Panc1 (cell line): Measurements from ENCODE around the gene TCEA3.

Experiments used
- POLR2AphosphoS5 ChIP-seq: IDR thresholded peaks from 2 replicates; pipeline ENCODE4 v1.6.1; 2012; ENCODE audit warnings: mild to moderate bottlenecking, low read depth, low read length, moderate library complexity
- TCF7L2 ChIP-seq: IDR thresholded peaks from 2 replicates; pipeline ENCODE4 v1.6.1; 2011; ENCODE audit warnings: mild to moderate bottlenecking, low read depth, low read length, inconsistent platforms
- TF ChIP-seq, protein P1 (sequence below): fragments of 450-650 bp; IDR thresholded peaks from 2 replicates; pipeline ENCODE4 v1.5.1; 2017; ENCODE audit warnings: mild to moderate bottlenecking
- TF ChIP-seq, protein P2 (sequence below), 2 experiments: IDR thresholded peaks; 2 replicates each; pipeline ENCODE4 v1.6.1; 2011 to 2012; ENCODE audit warnings: low read depth in 2 of 2, control low read depth in 1 of 2, low read length in 1 of 2, mild to moderate bottlenecking in 1 of 2, moderate library complexity in 1 of 2; ENCODE audit not compliant: insufficient read depth in 1 of 2

DNA sequence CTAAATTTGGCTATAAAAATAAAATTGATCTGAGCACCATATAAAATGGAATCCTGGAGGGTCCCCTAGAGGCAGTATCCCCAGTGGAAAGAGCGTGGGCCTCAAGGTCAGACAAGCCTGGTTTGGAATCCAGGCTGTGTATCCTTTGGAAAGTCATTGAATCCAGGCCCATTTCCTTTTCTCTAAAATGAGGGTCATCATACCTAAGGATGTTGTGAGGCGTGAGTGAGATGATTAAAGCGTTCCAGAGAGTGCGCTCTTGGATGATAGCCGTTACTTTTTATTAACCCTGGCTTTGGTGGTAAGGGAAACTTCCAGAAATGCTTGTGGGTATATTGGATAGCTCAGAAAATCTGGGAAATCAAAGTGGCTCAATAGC is 54.2 kb downstream of the TCEA3 start:
- TF ChIP-seq, protein P1, sequence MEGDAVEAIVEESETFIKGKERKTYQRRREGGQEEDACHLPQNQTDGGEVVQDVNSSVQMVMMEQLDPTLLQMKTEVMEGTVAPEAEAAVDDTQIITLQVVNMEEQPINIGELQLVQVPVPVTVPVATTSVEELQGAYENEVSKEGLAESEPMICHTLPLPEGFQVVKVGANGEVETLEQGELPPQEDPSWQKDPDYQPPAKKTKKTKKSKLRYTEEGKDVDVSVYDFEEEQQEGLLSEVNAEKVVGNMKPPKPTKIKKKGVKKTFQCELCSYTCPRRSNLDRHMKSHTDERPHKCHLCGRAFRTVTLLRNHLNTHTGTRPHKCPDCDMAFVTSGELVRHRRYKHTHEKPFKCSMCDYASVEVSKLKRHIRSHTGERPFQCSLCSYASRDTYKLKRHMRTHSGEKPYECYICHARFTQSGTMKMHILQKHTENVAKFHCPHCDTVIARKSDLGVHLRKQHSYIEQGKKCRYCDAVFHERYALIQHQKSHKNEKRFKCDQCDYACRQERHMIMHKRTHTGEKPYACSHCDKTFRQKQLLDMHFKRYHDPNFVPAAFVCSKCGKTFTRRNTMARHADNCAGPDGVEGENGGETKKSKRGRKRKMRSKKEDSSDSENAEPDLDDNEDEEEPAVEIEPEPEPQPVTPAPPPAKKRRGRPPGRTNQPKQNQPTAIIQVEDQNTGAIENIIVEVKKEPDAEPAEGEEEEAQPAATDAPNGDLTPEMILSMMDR, result no peak
- no peak for TF ChIP-seq POLR2AphosphoS5
- no peak for TF ChIP-seq TCF7L2
- TF ChIP-seq, protein P2, sequence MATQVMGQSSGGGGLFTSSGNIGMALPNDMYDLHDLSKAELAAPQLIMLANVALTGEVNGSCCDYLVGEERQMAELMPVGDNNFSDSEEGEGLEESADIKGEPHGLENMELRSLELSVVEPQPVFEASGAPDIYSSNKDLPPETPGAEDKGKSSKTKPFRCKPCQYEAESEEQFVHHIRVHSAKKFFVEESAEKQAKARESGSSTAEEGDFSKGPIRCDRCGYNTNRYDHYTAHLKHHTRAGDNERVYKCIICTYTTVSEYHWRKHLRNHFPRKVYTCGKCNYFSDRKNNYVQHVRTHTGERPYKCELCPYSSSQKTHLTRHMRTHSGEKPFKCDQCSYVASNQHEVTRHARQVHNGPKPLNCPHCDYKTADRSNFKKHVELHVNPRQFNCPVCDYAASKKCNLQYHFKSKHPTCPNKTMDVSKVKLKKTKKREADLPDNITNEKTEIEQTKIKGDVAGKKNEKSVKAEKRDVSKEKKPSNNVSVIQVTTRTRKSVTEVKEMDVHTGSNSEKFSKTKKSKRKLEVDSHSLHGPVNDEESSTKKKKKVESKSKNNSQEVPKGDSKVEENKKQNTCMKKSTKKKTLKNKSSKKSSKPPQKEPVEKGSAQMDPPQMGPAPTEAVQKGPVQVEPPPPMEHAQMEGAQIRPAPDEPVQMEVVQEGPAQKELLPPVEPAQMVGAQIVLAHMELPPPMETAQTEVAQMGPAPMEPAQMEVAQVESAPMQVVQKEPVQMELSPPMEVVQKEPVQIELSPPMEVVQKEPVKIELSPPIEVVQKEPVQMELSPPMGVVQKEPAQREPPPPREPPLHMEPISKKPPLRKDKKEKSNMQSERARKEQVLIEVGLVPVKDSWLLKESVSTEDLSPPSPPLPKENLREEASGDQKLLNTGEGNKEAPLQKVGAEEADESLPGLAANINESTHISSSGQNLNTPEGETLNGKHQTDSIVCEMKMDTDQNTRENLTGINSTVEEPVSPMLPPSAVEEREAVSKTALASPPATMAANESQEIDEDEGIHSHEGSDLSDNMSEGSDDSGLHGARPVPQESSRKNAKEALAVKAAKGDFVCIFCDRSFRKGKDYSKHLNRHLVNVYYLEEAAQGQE (IDR thresholded peaks at IDR 0.05; ENCODE audit: insufficient read depth in 1 of 2, low read depth in 2 of 2, low read length in 1 of 2), result no peak
